HepG2 (cell line): ENCODE data around the gene PKD2L1. TPM values are rescaled to one million over a fixed set of nuclear protein-coding genes. Genes with fewer than 3 reads are reported as not detected.
A peak's percentile ranks its signal among the peaks of the same experiment; 100 is the strongest.

Experiments
- CREB1 ChIP-seq, 2 experiments: fragments of 450-650 bp in 1 of 2; IDR thresholded peaks; 2 replicates each; pipeline ENCODE4 v1.6.1; 2016 to 2017; ENCODE audit warnings: control low read depth in 1 of 2, mild to moderate bottlenecking in 1 of 2, missing compliant biosample characterization in 1 of 2, missing genetic modification characterization in 1 of 2
- HOXA7 ChIP-seq: sonication (generic); formaldehyde crosslinking; IDR thresholded peaks from 2 replicates; pipeline ENCODE4 v1.8.1; 2022; ENCODE audit warnings: mild to moderate bottlenecking, missing genetic modification reagents, moderate library complexity
- IRX3 ChIP-seq: sonication (generic); formaldehyde crosslinking; IDR thresholded peaks from 2 replicates; pipeline ENCODE4 v1.8.1; 2023; ENCODE audit warnings: mild to moderate bottlenecking, low read depth, missing genetic modification reagents, borderline replicate concordance
- JUND ChIP-seq: sonication (generic); formaldehyde crosslinking; IDR thresholded peaks from 2 replicates; pipeline ENCODE4 v1.8.0; 2022; ENCODE audit warnings: mild to moderate bottlenecking, missing genetic modification reagents
- NCOR1 ChIP-seq: fragments of 200-600 bp; sonication (generic); IDR thresholded peaks from 2 replicates; pipeline ENCODE4 v1.7.0; 2017; ENCODE audit warnings: antibody characterized with exemption, low read length, borderline replicate concordance
- TCF7 ChIP-seq: sonication (generic); IDR thresholded peaks from 2 replicates; pipeline ENCODE4 v1.6.1; 2016; ENCODE audit warnings: antibody characterized with exemption, low read depth
- ZFAT ChIP-seq: sonication (generic); formaldehyde crosslinking; conservative IDR thresholded peaks from 2 replicates; pipeline ENCODE4 v1.8.1; 2023; ENCODE audit warnings: missing genetic modification reagents, inconsistent platforms
- ZMYM2 ChIP-seq: sonication (generic); formaldehyde crosslinking; IDR thresholded peaks from 2 replicates; pipeline ENCODE4 v1.8.0; 2022; ENCODE audit warnings: mild to moderate bottlenecking, missing genetic modification reagents
- ZNF382 ChIP-seq: sonication (generic); formaldehyde crosslinking; IDR thresholded peaks from 2 replicates; pipeline ENCODE4 v1.5.0; 2020; ENCODE audit warnings: missing genetic modification reagents, mild to moderate bottlenecking, borderline replicate concordance
- ZNF432 ChIP-seq: sonication (generic); formaldehyde crosslinking; IDR thresholded peaks from 2 replicates; pipeline ENCODE4 v1.5.0; 2020; ENCODE audit warnings: missing genetic modification reagents, mild to moderate bottlenecking, borderline replicate concordance
- ZNF446 ChIP-seq: sonication (generic); formaldehyde crosslinking; IDR thresholded peaks from 2 replicates; pipeline ENCODE4 v1.5.0; 2020; ENCODE audit warnings: mild to moderate bottlenecking, missing genetic modification reagents
- ZNF496 ChIP-seq: sonication (generic); formaldehyde crosslinking; IDR thresholded peaks from 2 replicates; pipeline ENCODE4 v1.8.1; 2023; ENCODE audit warnings: mild to moderate bottlenecking, moderate library complexity, missing genetic modification reagents; ENCODE audit not compliant: insufficient replicate concordance
- ZNF577 ChIP-seq: sonication (generic); formaldehyde crosslinking; IDR thresholded peaks from 2 replicates; pipeline ENCODE4 v1.4.0; 2020; ENCODE audit warnings: mild to moderate bottlenecking, low read depth, missing genetic modification reagents, borderline replicate concordance
- ZNF891 ChIP-seq: sonication (generic); formaldehyde crosslinking; IDR thresholded peaks from 2 replicates; pipeline ENCODE4 v1.5.0; 2020; ENCODE audit warnings: mild to moderate bottlenecking, missing genetic modification reagents
- polyA plus RNA-seq, 8 experiments: library from polyadenylated mRNA; depleted of rRNA in 3 of 8; stranded (reverse) in 7 of 8; unstranded in 1 of 8; fragments of >200 nt; fragmentation: Illumina TruSeq in 4 of 8; extraction: Trizol in 4 of 8; gene quantifications; 2 replicates each; pipeline versions ENCODE4 v1.2.1 to v1.2.3, GENCODE V29; 2011 to 2016; ENCODE audit warnings: low read depth in 4 of 8, missing spikeins in 1 of 8, mixed read lengths in 1 of 8; ENCODE audit not compliant: insufficient read depth in 1 of 8
- total RNA-seq, 5 experiments: library from RNA; depleted of rRNA; stranded (reverse); fragments of >200 nt; fragmentation: Illumina TruSeq; extraction: Trizol; gene quantifications; 2 replicates each; pipeline ENCODE4 v1.2.3, GENCODE V29; 2016; ENCODE audit warnings: low read depth in 1 of 5
- TF ChIP-seq, protein P1 (sequence below): sonication (generic); formaldehyde crosslinking; IDR thresholded peaks from 2 replicates; pipeline ENCODE4 v1.4.0; 2020; ENCODE audit warnings: missing genetic modification reagents
- TF ChIP-seq, protein P2 (sequence below): sonication (generic); formaldehyde crosslinking; IDR thresholded peaks from 2 replicates; pipeline ENCODE4 v1.8.1; 2023; ENCODE audit warnings: mild to moderate bottlenecking, inconsistent platforms, moderate library complexity, missing genetic modification reagents, borderline replicate concordance
- TF ChIP-seq, protein P3 (sequence below): sonication (generic); formaldehyde crosslinking; IDR thresholded peaks from 2 replicates; pipeline ENCODE4 v1.4.0; 2020; ENCODE audit warnings: missing genetic modification reagents
- TF ChIP-seq, protein P4 (sequence below): sonication (generic); formaldehyde crosslinking; IDR thresholded peaks from 2 replicates; pipeline ENCODE4 v1.5.1; 2020; ENCODE audit warnings: missing genetic modification reagents, mild to moderate bottlenecking, borderline replicate concordance

The PKD2L1 gene
- total and polyA plus RNA-seq, 2 of the 13 experiments (the other 11 are each of a cell fraction or from before 2014, with no cell fraction given): 0.07 to 0.15 TPM

DNA sequence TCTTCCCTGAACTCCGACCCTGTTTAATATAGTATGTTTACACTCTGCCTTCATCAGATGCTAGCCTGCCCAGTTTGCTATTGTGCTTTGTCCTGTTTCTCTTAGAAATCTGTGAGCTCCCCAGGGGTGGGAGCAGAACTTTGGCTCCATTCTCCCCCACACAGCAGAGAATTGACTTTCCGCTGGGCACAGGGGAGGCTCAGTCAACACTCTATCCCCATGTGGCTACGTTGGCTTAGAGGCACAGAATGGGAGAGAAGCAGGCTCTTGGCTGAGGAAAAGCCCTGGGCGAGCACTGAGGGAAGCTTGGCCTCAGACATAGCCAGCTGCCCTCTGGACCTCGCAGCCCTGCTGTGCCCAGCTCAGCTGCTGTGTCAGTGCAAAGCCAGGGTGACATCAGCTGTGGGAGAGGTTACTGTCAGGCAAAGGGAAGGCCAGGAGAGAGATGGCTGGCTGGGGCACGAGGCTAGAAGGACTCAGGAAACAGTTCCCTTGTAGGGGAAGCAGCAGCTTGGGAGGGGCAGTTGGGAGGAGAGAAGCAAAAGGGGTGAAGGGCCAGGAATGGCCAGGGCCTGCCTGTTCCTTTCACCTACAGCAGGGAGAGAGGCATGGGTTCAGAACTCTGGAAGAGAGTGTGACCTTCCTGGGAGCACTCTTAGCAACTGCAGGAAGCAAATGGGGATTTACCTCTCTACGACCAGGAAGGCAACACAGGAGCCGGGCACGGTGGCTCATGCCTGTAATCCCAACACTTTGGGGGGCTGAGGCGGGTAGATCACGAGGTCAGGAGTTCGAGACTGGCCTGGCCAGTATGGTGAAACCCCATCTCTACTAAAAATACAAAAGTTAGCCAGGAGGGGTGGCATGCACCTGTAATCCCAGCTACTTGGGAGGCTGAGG, 11.2 kb upstream of the PKD2L1 start (continued):
- no peak for TF ChIP-seq CREB1 (IDR thresholded peaks at IDR 0.05)
- no peak for TF ChIP-seq CREB1 (CRISPR knock-in tag; IDR thresholded peaks at IDR 0.05)
- no peak for TF ChIP-seq JUND (CRISPR knock-in tag)
- peak; percentile 23; the same call in 1 of the 2 replicates for TF ChIP-seq NCOR1
- no peak for TF ChIP-seq TCF7
- TF ChIP-seq, protein P1, sequence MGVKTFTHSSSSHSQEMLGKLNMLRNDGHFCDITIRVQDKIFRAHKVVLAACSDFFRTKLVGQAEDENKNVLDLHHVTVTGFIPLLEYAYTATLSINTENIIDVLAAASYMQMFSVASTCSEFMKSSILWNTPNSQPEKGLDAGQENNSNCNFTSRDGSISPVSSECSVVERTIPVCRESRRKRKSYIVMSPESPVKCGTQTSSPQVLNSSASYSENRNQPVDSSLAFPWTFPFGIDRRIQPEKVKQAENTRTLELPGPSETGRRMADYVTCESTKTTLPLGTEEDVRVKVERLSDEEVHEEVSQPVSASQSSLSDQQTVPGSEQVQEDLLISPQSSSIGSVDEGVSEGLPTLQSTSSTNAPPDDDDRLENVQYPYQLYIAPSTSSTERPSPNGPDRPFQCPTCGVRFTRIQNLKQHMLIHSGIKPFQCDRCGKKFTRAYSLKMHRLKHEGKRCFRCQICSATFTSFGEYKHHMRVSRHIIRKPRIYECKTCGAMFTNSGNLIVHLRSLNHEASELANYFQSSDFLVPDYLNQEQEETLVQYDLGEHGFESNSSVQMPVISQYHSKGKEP (CRISPR knock-in tag): no peak
- TF ChIP-seq IRX3: no peak
- no peak for TF ChIP-seq ZFAT (CRISPR knock-in tag)
- peak; percentile 73; the same call in 1 of the 2 replicates for TF ChIP-seq ZNF891 (CRISPR knock-in tag)
- TF ChIP-seq ZNF432 (CRISPR knock-in tag): no peak
- TF ChIP-seq, protein P2, sequence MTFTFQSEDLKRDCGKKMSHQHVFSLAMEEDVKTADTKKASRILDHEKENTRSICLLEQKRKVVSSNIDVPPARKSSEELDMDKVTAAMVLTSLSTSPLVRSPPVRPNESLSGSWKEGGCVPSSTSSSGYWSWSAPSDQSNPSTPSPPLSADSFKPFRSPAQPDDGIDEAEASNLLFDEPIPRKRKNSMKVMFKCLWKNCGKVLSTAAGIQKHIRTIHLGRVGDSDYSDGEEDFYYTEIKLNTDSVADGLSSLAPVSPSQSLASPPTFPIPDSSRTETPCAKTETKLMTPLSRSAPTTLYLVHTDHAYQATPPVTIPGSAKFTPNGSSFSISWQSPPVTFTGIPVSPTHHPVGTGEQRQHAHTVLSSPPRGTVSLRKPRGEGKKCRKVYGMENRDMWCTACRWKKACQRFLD (CRISPR knock-in tag): 0 out of 2 replicates have a peak, but pooled peaks have one; percentile 64
- no peak for TF ChIP-seq HOXA7 (CRISPR knock-in tag)
- TF ChIP-seq ZNF382: no peak
- no peak for TF ChIP-seq ZNF577 (CRISPR knock-in tag)
- no peak for TF ChIP-seq ZNF496 (CRISPR knock-in tag)
- TF ChIP-seq, protein P3, sequence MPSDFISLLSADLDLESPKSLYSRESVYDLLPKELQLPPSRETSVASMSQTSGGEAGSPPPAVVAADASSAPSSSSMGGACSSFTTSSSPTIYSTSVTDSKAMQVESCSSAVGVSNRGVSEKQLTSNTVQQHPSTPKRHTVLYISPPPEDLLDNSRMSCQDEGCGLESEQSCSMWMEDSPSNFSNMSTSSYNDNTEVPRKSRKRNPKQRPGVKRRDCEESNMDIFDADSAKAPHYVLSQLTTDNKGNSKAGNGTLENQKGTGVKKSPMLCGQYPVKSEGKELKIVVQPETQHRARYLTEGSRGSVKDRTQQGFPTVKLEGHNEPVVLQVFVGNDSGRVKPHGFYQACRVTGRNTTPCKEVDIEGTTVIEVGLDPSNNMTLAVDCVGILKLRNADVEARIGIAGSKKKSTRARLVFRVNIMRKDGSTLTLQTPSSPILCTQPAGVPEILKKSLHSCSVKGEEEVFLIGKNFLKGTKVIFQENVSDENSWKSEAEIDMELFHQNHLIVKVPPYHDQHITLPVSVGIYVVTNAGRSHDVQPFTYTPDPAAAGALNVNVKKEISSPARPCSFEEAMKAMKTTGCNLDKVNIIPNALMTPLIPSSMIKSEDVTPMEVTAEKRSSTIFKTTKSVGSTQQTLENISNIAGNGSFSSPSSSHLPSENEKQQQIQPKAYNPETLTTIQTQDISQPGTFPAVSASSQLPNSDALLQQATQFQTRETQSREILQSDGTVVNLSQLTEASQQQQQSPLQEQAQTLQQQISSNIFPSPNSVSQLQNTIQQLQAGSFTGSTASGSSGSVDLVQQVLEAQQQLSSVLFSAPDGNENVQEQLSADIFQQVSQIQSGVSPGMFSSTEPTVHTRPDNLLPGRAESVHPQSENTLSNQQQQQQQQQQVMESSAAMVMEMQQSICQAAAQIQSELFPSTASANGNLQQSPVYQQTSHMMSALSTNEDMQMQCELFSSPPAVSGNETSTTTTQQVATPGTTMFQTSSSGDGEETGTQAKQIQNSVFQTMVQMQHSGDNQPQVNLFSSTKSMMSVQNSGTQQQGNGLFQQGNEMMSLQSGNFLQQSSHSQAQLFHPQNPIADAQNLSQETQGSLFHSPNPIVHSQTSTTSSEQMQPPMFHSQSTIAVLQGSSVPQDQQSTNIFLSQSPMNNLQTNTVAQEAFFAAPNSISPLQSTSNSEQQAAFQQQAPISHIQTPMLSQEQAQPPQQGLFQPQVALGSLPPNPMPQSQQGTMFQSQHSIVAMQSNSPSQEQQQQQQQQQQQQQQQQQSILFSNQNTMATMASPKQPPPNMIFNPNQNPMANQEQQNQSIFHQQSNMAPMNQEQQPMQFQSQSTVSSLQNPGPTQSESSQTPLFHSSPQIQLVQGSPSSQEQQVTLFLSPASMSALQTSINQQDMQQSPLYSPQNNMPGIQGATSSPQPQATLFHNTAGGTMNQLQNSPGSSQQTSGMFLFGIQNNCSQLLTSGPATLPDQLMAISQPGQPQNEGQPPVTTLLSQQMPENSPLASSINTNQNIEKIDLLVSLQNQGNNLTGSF (CRISPR knock-in tag): no peak
- no peak for TF ChIP-seq ZNF446 (CRISPR knock-in tag)
- TF ChIP-seq ZMYM2: no peak
- TF ChIP-seq, protein P4, sequence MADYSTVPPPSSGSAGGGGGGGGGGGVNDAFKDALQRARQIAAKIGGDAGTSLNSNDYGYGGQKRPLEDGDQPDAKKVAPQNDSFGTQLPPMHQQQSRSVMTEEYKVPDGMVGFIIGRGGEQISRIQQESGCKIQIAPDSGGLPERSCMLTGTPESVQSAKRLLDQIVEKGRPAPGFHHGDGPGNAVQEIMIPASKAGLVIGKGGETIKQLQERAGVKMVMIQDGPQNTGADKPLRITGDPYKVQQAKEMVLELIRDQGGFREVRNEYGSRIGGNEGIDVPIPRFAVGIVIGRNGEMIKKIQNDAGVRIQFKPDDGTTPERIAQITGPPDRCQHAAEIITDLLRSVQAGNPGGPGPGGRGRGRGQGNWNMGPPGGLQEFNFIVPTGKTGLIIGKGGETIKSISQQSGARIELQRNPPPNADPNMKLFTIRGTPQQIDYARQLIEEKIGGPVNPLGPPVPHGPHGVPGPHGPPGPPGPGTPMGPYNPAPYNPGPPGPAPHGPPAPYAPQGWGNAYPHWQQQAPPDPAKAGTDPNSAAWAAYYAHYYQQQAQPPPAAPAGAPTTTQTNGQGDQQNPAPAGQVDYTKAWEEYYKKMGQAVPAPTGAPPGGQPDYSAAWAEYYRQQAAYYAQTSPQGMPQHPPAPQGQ: no peak
